Natural killer cell (primary cell): ENCODE measurements around the gene RAI1. TPM values are rescaled to one million over a fixed set of nuclear protein-coding genes. Genes with fewer than 3 reads are reported as not detected.

Source experiments
- ATAC-seq, 3 donors: fragments of 150-1000 bp in 2 of 3; fragments of 200-7000 bp in 1 of 3; cut with Tn5 transposase; 1 replicate in 1 of 3; 2 replicates in 2 of 3; pipeline ENCODE4 v1.10.0; 2021; ENCODE audit warnings: mild to moderate bottlenecking in 2 of 3, moderate library complexity in 2 of 3
- DNase-seq, 2 donors: peaks; one replicate each; pipeline versions ENCODE4 v3.0.0 to v3.0.0-alpha.2; 2013 to 2021; ENCODE audit warnings: mixed read lengths in 1 of 2
- H3K27ac ChIP-seq: one replicate; pipeline ENCODE4 v1.5.1; 2013; ENCODE audit warnings: mild to moderate bottlenecking, low read length
- H3K27me3 ChIP-seq: one replicate; pipeline ENCODE4 v1.6.1; 2013; ENCODE audit warnings: low read length; ENCODE audit not compliant: control insufficient read depth, insufficient read depth
- H3K36me3 ChIP-seq: one replicate; pipeline ENCODE4 v1.6.1; 2013; ENCODE audit warnings: low read length; ENCODE audit not compliant: control insufficient read depth, insufficient read depth
- H3K4me1 ChIP-seq: one replicate; pipeline ENCODE4 v1.6.1; 2013; ENCODE audit warnings: low read length; ENCODE audit not compliant: control insufficient read depth, insufficient read depth
- H3K4me3 ChIP-seq: one replicate; pipeline ENCODE4 v1.5.1; 2013; ENCODE audit warnings: low read length
- H3K9me3 ChIP-seq: one replicate; pipeline ENCODE4 v1.6.1; 2013; ENCODE audit warnings: low read length; ENCODE audit not compliant: control insufficient read depth, insufficient read depth
- H3K27ac Mint-ChIP-seq, 2 donors: one replicate each; pipeline ENCODE4 v1.8.0; 2022; ENCODE audit warnings: mild to moderate bottlenecking in 2 of 2, mixed read lengths in 2 of 2, moderate library complexity in 1 of 2
- H3K27me3 Mint-ChIP-seq, 2 donors: one replicate each; pipeline ENCODE4 v1.8.0; 2022; ENCODE audit warnings: low read depth in 2 of 2, mixed read lengths in 2 of 2
- H3K36me3 Mint-ChIP-seq: one replicate; pipeline ENCODE4 v1.8.0; 2022; ENCODE audit warnings: mixed read lengths
- H3K4me1 Mint-ChIP-seq, 2 donors: one replicate each; pipeline ENCODE4 v1.8.0; 2022; ENCODE audit warnings: mixed read lengths in 2 of 2
- H3K4me3 Mint-ChIP-seq: one replicate; pipeline ENCODE4 v1.8.0; 2022; ENCODE audit warnings: mild to moderate bottlenecking, moderate library complexity, mixed read lengths
- H3K9me3 Mint-ChIP-seq, 2 donors: one replicate each; pipeline ENCODE4 v1.8.0; 2022; ENCODE audit warnings: mixed read lengths in 2 of 2
- CTCF ChIP-seq: fragments of 200-600 bp; IDR thresholded peaks from one replicate; pipeline ENCODE4 v1.8.0; 2022; ENCODE audit warnings: antibody characterized with exemption
- WGBS: methylation state at CpG from one replicate; pipeline ENCODE4 v1.1.7; 2013; ENCODE audit warnings: missing lambda C conversion rate; ENCODE audit not compliant: insufficient coverage; 5-methylcytosine and 5-hydroxymethylcytosine counted together
- intact Hi-C: fragments of 100-400 bp; cut with micrococcal nuclease; formaldehyde crosslinking; loops from one replicate; pipeline ENCODE4 v1.14.2; 2022
- total RNA-seq, 4 donors: library from RNA; stranded (reverse); fragments of 120-200 nt in 1 of 4; gene quantifications; one replicate each; pipeline versions ENCODE4 v1.2.3 to v1.2.4, GENCODE V29; 2013 to 2022

RAI1 gene
- total RNA-seq, 3 donors from 2014 or later (not counting 1 experiment from before 2014, with no cell fraction given) = 39.8 to 55.0 (median 49.4) TPM

DNA sequence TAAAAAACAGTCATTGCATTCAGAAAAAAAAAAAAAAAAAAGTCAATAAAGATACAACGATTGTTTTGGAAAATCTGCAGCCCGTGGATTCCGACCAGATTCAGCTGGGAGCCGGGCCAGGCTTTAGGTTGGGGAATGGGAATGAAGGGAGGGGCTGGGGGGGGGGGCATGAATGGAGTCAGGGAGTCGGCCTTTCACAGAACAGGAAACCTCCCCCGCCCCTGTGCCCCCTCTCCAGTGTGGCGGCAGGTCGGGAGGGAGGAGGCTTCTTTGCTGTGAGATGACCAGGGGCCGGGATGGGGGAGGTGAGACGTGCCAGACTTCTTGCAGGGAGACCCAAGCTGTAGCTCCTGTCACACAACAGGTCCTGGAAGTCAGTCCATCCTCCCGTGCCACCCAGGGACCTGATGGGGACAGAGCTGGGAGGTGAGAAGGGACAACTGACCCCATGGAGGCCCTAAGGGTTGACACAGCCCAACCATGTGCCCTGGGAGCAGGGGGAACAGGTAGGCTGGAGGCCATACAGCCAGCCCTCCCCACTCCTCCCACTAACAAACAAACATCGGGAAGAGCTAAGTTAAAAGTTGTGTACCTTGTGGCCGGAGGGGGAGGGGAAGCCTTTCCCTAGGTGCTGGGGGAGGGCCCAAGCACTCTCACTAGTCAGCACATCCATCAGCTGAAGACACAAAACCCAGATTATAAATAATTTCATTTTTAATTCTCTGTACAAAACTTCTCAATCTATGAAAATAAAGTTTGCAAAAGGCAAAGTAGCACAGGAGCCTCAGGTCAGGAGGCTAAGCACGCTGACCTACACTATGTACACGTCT, 130.3 kb downstream of the RAI1 start:
- peak in 1 of 3 donors; percentile 3 for ATAC-seq
- 86% methylated on average over 14 of the region's 15 CpGs for WGBS
- DNase-seq = no peak
- Mint-ChIP-seq H3K27ac (no peak overlapping the region), H3K9me3 (no peaks in the 10 kb centered on the region), H3K36me3 (no peaks in the 10 kb centered on the region), H3K4me1 (peaks cover 7 to 28% of the 10 kb centered on the region in 2 donors), H3K27me3 (no peaks in the 10 kb centered on the region), H3K4me3 (no peak overlapping the region)
- Histone ChIP-seq H3K9me3 (no peaks in the 10 kb centered on the region), H3K4me3 (no peak overlapping the region), H3K27me3 (no peaks in the 10 kb centered on the region), H3K4me1 (peaks cover 19% of the 10 kb centered on the region), H3K36me3 (peaks cover 11% of the 10 kb centered on the region), H3K27ac (no peak overlapping the region)
- TF ChIP-seq CTCF = no peak
- intact Hi-C loops = loop anchor here (1.0 kb wide), 1 partner anchor 49 kb away; no protein-coding TSS in a partner anchor

DNA sequence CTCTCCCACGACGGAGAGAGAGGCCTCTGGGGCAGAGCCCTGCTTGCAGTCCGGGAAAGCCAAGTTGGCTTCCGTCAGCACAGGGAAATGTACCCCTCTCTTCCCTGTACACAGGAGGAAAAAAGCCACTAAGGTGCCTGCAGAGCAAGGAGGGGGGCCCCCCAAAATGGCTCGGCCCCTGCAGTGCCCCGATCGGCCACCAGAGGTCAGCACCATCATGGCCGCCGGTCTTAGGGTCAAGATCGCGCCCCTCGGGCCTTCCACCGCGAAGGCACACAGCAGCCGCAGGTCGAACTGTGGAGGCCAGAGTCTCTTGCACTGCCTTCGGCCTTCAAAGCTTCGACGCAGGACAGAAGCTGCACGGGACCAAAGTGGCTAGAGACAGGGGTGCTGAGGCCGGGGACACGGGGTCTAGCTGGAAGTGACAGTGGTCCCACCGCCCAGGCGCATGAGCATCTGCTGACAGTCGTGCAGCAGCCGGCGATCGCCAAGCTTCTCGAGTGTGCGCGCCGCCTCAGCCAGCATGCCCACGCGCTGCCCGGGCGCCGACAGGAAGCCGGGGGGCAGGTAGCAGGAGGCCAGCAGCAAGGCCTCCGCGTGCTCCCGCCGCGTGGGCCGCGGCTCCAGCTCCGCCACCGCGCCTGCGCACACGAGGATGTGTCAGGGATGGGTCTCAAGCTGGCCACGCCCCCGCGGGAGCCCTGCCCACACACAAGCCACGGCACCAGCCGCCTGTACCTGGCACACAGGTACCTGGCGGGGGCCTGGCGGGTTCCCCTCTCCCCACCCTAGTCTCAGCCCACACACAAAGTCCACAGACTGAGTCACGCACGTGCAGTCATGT, 131.2 kb downstream of the RAI1 start:
- Histone ChIP-seq H3K4me3 (no peak overlapping the region), H3K36me3 (peaks cover 20% of the 10 kb centered on the region), H3K4me1 (peaks cover 19% of the 10 kb centered on the region), H3K9me3 (no peaks in the 10 kb centered on the region), H3K27ac (no peak overlapping the region), H3K27me3 (no peaks in the 10 kb centered on the region)
- Mint-ChIP-seq H3K4me1 (peaks cover 7 to 29% of the 10 kb centered on the region in 2 donors), H3K9me3 (no peaks in the 10 kb centered on the region), H3K27ac (no peak overlapping the region), H3K27me3 (no peaks in the 10 kb centered on the region), H3K4me3 (no peak overlapping the region), H3K36me3 (no peaks in the 10 kb centered on the region)
- WGBS = 69% methylated on average over 59 of the region's 59 CpGs
- intact Hi-C loops = loop anchor here (1.0 kb wide), 1 partner anchor 48 kb away; no protein-coding TSS in a partner anchor
- ATAC-seq (peak; percentile 66 to 79 (median 70)), DNase-seq (peak; percentile 76 to 78)
- TF ChIP-seq CTCF = peak; percentile 100

DNA sequence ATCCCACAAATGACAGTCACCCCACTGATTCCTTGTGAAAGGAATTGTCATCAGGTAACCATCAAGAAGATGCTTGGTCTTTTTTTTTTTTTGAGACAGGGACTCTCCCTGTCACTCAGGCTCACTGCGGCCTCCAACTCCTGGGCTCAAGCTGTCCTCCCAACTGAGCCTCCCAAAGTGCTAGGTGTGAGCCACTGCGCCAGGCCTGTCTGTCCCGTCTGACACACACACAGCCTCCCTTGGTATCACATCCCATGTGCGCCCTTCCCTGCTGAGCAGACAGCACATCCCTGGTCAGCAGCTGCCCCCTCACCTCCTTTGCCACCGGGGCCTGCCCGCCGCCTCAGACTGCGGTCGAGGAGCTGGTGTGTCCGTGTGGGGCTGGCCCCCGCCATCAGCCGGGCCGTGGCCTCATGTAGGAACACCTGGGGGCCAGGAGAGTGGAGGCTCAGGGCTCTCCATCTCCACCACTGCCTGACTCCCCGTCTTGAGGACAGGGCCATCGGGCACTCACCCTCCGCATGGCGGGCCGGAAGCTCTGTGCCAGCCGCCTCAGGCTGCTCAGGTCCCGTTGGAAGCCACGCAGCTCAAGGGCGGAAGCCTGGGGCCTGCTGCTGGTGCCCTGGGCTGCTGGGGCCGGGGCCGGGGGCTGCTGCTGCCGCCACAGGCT, 131.9 kb downstream of the RAI1 start:
- TF ChIP-seq CTCF = no peak
- Mint-ChIP-seq H3K9me3 (no peaks in the 10 kb centered on the region), H3K27ac (no peak overlapping the region), H3K36me3 (no peaks in the 10 kb centered on the region), H3K4me1 (peaks cover 7 to 24% of the 10 kb centered on the region in 2 donors), H3K27me3 (no peaks in the 10 kb centered on the region), H3K4me3 (no peak overlapping the region)
- no peak overlapping the region for H3K27ac ChIP-seq
- 96% methylated on average over 25 of the region's 25 CpGs for WGBS
- ATAC-seq (no peak), DNase-seq (no peak)
- intact Hi-C loops = no loop called here
- H3K36me3 ChIP-seq = peaks cover 25% of the 10 kb centered on the region
- no peaks in the 10 kb centered on the region for H3K9me3 ChIP-seq
- H3K4me1 ChIP-seq = peaks cover 19% of the 10 kb centered on the region
- no peak overlapping the region for H3K4me3 ChIP-seq
- H3K27me3 ChIP-seq = no peaks in the 10 kb centered on the region
